Immature natural killer cell (primary cell): Measurements from ENCODE around the gene GPR119. TPM values are rescaled to one million over a fixed set of nuclear protein-coding genes. Genes with fewer than 3 reads are reported as not detected.
"Not testable (repeated sequence)": the region's sequence is repeated elsewhere in the genome, so short reads cannot be mapped to it uniquely, and the experiment has no call there.

Experiments
- DNase-seq, 3 donors: peaks; one replicate each; pipeline ENCODE4 v3.0.0; 2022; ENCODE audit warnings: mixed read lengths in 1 of 3
- H3K27ac Mint-ChIP-seq, 6 donors: one replicate each; pipeline ENCODE4 v1.8.0; 2020; ENCODE audit warnings: mixed read lengths in 6 of 6, mild to moderate bottlenecking in 5 of 6, inconsistent platforms in 4 of 6, moderate library complexity in 3 of 6
- H3K27me3 Mint-ChIP-seq, 3 donors: one replicate each; pipeline ENCODE4 v1.8.0; 2020 to 2021; ENCODE audit warnings: low read depth in 3 of 3, mild to moderate bottlenecking in 3 of 3, mixed read lengths in 3 of 3, moderate library complexity in 3 of 3, inconsistent platforms in 1 of 3
- H3K36me3 Mint-ChIP-seq, 3 donors: one replicate each; pipeline ENCODE4 v1.8.0; 2020; ENCODE audit warnings: mixed read lengths in 3 of 3, inconsistent platforms in 2 of 3, mild to moderate bottlenecking in 2 of 3
- H3K4me1 Mint-ChIP-seq, 2 donors: one replicate each; pipeline ENCODE4 v1.8.0; 2020; ENCODE audit warnings: inconsistent platforms in 2 of 2, mild to moderate bottlenecking in 2 of 2, mixed read lengths in 2 of 2, moderate library complexity in 1 of 2
- H3K4me3 Mint-ChIP-seq, 5 donors: one replicate each; pipeline ENCODE4 v1.8.0; 2020; ENCODE audit warnings: mild to moderate bottlenecking in 5 of 5, mixed read lengths in 5 of 5, inconsistent platforms in 3 of 5, moderate library complexity in 3 of 5
- H3K9me3 Mint-ChIP-seq, 6 donors: one replicate each; pipeline ENCODE4 v1.8.0; 2020; ENCODE audit warnings: mild to moderate bottlenecking in 6 of 6, mixed read lengths in 6 of 6, inconsistent platforms in 4 of 6, moderate library complexity in 3 of 6
- polyA plus RNA-seq, 3 donors: library from polyadenylated mRNA; unstranded; fragments of 300-500 nt; fragmentation: Illumina TruSeq; gene quantifications; one replicate each; pipeline ENCODE4 v1.2.3, GENCODE V29; 2021

GPR119 gene
- polyA plus RNA-seq, 3 donors from 2014 or later = not detected

DNA sequence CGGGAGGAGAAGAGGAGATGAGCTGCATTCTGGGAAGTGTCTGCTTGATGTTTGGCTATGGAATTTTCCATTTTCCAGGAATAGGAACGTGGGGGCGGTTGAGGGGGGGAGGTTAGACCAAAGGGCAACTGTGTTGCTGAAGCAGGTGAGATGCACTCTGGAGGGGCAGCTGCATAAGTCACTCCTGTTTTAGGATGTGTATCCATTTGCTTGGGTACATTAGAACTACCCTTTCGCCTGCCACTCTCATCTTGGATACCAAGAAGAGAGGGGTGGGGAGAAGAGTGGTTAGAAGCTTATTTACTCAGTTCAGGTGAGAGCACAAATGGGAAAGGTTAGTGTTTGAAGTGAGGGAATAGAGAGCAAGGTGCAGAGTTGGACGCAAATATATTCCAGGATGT is 934 bp upstream of the GPR119 start:
- Mint-ChIP-seq H3K4me3 (no peak overlapping the region), H3K9me3 (no peaks in the 10 kb centered on the region), H3K27me3 (peaks cover 1 to 14% (median 5%) of the 10 kb centered on the region in 3 donors), H3K27ac (no peak overlapping the region), H3K36me3 (no peaks in the 10 kb centered on the region), H3K4me1 (no peaks in the 10 kb centered on the region)
- DNase-seq = no peak

DNA sequence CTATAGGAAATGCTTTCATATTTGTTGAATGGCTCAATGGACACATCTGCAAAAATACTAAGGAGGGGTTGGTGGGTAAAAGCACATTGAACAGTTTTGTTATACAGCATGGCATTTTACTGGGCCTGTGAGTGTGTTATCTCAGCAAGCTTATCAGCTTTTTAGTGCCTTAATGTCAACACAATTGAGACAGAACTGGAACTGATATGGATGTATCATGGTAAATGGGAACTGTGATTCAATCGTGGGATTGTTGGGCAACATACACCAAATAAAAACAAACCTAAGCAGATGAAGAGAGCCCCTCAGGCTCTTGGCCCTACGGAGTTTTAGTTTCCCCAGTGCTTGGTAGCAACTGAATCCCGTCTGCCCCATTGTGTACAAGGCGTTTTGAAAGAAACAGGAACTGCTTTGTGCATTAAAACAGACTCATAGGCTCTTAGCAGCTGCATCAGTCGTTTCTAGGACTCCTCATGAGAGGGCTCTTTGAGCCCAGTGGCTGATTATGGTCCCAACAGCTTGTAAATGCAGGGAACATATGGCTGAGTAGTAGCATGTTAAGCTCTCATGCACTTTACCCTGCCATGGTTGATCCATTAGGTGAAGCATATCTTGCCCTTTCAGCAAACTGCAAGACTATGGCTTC is 7.3 kb downstream of the GPR119 start:
- Mint-ChIP-seq H3K9me3 (peaks cover 0 to 3% (median 0%) of the 10 kb centered on the region in 6 donors), H3K27ac (no peak overlapping the region), H3K4me1 (no peaks in the 10 kb centered on the region), H3K36me3 (no peaks in the 10 kb centered on the region), H3K4me3 (no peak overlapping the region), H3K27me3 (peaks cover 0 to 2% (median 0%) of the 10 kb centered on the region in 3 donors)
- DNase-seq = no peak

DNA sequence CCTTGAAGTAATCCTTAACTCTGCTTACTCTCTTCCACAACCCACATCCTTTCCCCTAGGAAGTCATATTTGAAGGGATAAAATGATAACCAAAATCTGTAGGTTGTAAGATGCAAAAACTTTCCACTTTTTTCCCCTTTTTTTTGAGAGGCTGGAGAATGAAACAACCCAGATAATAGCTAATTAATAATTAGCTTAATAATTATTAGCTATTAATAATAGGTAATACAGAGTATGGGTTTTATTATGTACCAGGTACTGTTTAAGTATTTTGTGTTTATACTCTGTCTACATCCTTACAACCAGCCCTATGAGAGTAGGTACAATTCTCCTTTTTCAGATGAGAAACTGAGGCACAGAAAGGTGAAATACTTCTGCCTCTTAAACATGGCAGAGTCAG is 9.4 kb downstream of the GPR119 start:
- no peak for DNase-seq
- no peak overlapping the region for H3K27ac Mint-ChIP-seq
- peaks cover 0 to 9% (median 6%) of the 10 kb centered on the region in 3 donors for H3K36me3 Mint-ChIP-seq
- no peaks in the 10 kb centered on the region for H3K4me1 Mint-ChIP-seq
- H3K9me3 Mint-ChIP-seq = peaks cover 0 to 3% (median 0%) of the 10 kb centered on the region in 6 donors
- H3K4me3 Mint-ChIP-seq = no peak overlapping the region
- H3K27me3 Mint-ChIP-seq = peaks cover 0 to 2% (median 0%) of the 10 kb centered on the region in 3 donors

DNA sequence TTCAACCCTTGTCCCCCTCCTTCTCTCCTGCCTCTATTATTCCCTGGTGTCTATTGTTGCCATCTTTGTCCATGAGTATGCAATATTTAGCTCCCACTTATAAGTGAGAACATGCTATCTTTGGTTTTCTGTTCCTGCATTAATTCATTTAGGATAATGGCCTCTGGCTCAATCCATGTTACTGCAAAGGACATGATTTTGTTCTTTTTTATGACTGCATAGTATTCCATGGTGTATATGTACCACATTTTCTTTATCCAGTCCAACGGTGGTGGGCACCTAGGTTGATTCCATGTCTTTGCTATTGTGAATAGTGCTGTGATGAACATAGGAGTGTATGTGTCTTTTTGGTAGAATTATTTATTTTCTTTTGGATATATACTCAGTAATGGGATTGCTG is 33.4 kb downstream of the GPR119 start:
- not testable (repeated sequence) for H3K9me3 Mint-ChIP-seq

DNA sequence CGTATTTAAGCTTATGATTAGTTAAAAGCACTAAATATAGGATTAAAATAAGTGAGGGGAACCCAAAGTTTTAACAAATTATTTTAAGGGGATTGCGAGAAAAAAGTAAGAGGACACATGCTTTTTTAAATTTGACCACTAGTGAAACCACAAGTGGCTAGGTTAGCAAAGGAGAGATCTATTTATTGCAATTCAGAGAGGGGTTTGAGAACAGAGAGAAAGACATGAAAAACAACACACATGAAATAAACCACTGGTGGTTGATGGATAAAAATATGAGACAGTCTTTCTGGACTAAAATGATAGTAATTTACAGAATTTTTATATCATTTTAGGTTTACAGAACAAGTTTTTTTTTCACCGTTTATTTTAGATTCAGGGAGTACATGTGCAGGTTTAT is 33.9 kb downstream of the GPR119 start:
- H3K4me1 Mint-ChIP-seq = peaks cover 0 to 2% of the 10 kb centered on the region in 2 donors
- no peak overlapping the region for H3K27ac Mint-ChIP-seq
- H3K9me3 Mint-ChIP-seq = no peaks in the 10 kb centered on the region
- H3K4me3 Mint-ChIP-seq = no peak overlapping the region
- no peak for DNase-seq
- peaks cover 0 to 9% (median 7%) of the 10 kb centered on the region in 3 donors for H3K36me3 Mint-ChIP-seq
- no peaks in the 10 kb centered on the region for H3K27me3 Mint-ChIP-seq

More for the DNA sequence above, 33.4 kb downstream of the GPR119 start:
- not testable (repeated sequence) for DNase-seq, H3K27me3 Mint-ChIP-seq, H3K4me1 Mint-ChIP-seq, H3K36me3 Mint-ChIP-seq, H3K27ac Mint-ChIP-seq, H3K4me3 Mint-ChIP-seq

DNA sequence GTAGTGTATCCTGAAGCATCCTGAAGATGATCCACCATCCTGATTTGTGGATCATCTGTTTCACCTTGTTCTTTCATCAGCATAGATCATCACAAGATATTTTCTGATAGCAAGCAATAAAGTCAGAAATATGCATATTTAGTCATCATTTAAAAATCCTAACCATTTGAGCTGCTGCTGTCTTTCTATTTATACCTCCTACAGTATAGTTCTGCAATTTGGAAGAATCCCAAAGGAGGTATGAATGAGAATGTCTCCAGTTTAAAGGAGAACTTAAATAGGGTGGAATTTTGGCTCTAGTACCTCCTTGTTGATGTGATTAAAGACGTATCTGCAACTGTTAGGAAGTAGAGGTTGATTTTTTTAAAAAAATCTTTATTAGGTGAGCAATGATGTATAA is 38.2 kb downstream of the GPR119 start:
- no peaks in the 10 kb centered on the region for H3K9me3 Mint-ChIP-seq
- no peak overlapping the region for H3K27ac Mint-ChIP-seq
- no peaks in the 10 kb centered on the region for H3K27me3 Mint-ChIP-seq
- H3K36me3 Mint-ChIP-seq = peaks cover 0 to 4% (median 0%) of the 10 kb centered on the region in 3 donors
- H3K4me3 Mint-ChIP-seq = no peak overlapping the region
- H3K4me1 Mint-ChIP-seq = peaks cover 0 to 2% of the 10 kb centered on the region in 2 donors
- no peak for DNase-seq

DNA sequence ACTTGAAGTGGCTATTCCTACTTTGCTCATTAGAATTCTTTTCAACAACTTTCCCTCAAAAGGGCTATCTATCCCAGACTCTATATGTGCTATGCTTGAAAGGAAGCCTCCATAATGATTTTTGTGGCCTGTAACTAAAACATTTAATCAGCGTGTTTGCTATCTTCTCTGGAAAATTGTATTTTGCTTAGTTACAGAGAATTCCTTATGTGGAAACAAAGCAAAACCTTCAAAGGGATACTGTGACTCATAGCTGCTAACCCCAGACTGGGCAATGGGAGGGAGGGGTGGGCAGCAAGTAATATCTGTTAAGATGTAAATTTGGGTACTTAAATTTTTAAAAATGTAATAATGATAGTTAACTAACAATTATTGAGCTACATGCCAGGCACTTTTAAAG is 42.1 kb downstream of the GPR119 start:
- no peak overlapping the region for H3K4me3 Mint-ChIP-seq
- H3K27ac Mint-ChIP-seq = no peak overlapping the region
- DNase-seq = no peak
- no peaks in the 10 kb centered on the region for H3K9me3 Mint-ChIP-seq
- peaks cover 0 to 8% (median 3%) of the 10 kb centered on the region in 3 donors for H3K27me3 Mint-ChIP-seq
- H3K36me3 Mint-ChIP-seq = no peaks in the 10 kb centered on the region
- H3K4me1 Mint-ChIP-seq = peaks cover 14 to 20% of the 10 kb centered on the region in 2 donors

DNA sequence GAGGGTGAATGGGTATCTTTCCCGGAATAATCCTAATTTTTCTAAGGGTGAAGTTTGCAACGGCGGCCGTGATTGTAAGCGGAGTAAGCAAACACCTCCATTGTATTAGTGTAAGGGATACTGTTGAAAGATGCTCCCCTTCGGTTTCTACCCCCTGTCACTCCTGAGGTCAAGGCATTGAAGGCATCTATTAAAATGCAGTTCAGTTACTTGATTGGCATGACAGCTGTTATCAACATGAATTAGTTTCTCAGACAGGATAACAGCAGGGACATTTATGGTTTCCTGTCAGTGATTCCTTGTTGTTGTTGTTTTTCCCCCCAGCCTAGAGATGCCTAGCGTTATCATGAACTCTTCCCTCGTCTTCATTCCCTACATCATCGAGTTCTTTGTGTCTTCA is 45.2 kb downstream of the GPR119 start:
- Mint-ChIP-seq H3K27ac (peak overlapping the region; percentile 83 to 90 (median 87)), H3K36me3 (no peaks in the 10 kb centered on the region), H3K4me3 (peak overlapping the region; percentile 79 to 96 (median 90)), H3K4me1 (peaks cover 14 to 20% of the 10 kb centered on the region in 2 donors), H3K9me3 (no peaks in the 10 kb centered on the region), H3K27me3 (peaks cover 0 to 8% (median 3%) of the 10 kb centered on the region in 3 donors)
- no peak for DNase-seq

DNA sequence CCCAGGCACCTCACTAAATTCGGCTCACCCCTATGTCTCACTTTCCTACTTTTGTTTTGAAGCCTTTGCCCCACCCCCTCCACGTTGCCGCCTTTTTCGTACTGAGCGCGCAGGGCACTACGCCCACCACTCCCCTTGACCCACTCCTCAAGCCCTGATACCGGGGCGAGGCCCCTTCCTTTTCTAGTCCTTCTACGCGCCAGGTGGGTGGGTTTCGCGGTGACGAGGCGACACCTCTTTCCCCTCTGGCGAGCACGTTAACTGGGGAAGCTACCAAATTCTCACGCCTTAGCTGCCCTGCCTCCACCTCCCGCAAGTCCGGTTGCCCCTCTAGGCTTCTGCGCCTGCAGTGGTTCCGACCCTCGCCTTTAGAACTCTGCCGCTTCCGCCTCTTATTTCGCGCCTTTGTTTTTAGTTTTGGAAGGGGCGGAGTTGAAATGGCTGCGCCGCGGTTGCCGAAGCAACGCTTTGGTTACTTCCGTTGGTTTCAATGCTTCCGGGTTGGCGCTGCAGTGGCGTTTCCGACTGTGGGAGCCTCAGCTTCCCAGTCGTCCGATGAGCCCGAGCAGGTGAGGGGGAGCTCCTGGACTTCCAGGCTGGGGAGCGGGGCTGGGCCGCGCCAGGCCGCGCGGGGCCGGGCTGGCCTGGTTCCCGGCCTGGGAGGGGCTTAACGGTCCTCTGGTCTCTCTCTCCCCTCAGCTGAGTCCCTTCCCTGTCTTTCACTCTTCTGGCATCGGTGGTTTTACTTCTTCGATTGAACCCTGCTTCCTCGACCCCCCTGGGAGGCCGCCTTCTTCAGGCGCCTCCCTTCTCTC is 45.9 kb downstream of the GPR119 start, which contains the start of gene SLC25A14:
TSS of gene SLC25A14 (plus strand) at position 512 of the 815 bp plus-strand sequence. CDS start 360 bp downstream, outside the sequence.
- Mint-ChIP-seq H3K9me3 (no peaks in the 10 kb centered on the region), H3K27me3 (peaks cover 0 to 8% (median 3%) of the 10 kb centered on the region in 3 donors), H3K27ac (peak within 1 kb of the TSS; percentile 83 to 90 (median 87)), H3K4me1 (peaks cover 14 to 20% of the 10 kb centered on the region in 2 donors), H3K4me3 (peak within 1 kb of the TSS; percentile 79 to 96 (median 93)), H3K36me3 (no peaks in the 10 kb centered on the region)
- peak; percentile 72 to 77 (median 74) for DNase-seq

DNA sequence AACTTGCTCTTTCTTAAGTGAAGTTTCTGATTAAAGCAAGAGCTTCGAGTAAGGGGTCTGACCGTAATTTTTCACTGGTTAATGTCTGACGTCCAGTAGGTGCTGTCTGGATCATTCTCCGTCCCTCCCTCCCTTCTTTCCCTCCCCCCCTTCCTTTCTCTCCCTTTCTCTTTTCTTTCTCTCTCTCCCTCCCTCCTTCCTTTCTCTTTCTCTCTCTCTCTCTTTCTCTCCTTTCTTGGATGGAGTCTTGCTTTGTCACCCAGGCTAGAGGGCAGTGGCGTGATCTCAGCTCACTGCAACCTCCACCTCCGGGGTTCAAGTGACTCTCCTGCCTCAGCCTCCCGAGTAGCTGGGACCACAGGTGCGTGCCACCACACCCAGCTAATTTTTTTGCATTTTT is 46.6 kb downstream of the GPR119 start:
- H3K27ac Mint-ChIP-seq = peak overlapping the region in 1 of 6 donors; percentile 83

DNA sequence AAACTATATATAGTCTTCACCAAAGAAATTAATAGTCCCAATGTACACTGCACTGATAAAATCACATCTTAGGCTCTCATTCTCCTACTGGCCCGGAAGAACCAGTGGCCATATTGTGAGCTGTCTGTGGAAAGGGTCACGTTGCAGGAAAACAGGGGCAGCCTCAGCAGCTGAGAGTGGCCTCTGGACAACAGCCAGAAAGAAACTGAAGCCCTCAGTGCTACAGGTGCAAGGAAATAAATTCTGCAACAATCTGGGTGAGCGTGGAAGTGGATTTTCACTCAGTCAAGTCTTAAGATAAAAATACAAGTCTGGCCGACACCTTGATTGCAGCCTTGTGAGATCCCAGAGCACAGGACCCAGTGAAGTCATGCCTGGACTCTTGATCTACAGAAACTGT is 48.9 kb downstream of the GPR119 start:
- no peaks in the 10 kb centered on the region for H3K36me3 Mint-ChIP-seq
- H3K4me3 Mint-ChIP-seq = no peak overlapping the region
- H3K27me3 Mint-ChIP-seq = peaks cover 1 to 10% (median 5%) of the 10 kb centered on the region in 3 donors
- DNase-seq = no peak
- peaks cover 14 to 20% of the 10 kb centered on the region in 2 donors for H3K4me1 Mint-ChIP-seq
- H3K9me3 Mint-ChIP-seq = no peaks in the 10 kb centered on the region
- H3K27ac Mint-ChIP-seq = no peak overlapping the region

More for the DNA sequence above, 46.6 kb downstream of the GPR119 start:
- not testable (repeated sequence) for H3K36me3 Mint-ChIP-seq, H3K9me3 Mint-ChIP-seq, DNase-seq
- Mint-ChIP-seq H3K27me3 (peaks cover 0 to 10% (median 3%) of the 10 kb centered on the region in 3 donors), H3K4me3 (peak overlapping the region in 4 of 5 donors; percentile 79 to 96 (median 92)), H3K4me1 (peaks cover 14 to 20% of the 10 kb centered on the region in 2 donors)
